GM21526 (cell line): ENCODE results near the gene SLC50A1.

Experiments used
- ATAC-seq: cut with Tn5 transposase; IDR thresholded peaks from one replicate; pipeline ENCODE4 v1.9.1; 2021; ENCODE audit warnings: moderate library complexity; ENCODE audit not compliant: unreplicated experiment, low FRiP score

The SLC50A1 gene, protein sequence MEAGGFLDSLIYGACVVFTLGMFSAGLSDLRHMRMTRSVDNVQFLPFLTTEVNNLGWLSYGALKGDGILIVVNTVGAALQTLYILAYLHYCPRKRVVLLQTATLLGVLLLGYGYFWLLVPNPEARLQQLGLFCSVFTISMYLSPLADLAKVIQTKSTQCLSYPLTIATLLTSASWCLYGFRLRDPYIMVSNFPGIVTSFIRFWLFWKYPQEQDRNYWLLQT

DNA sequence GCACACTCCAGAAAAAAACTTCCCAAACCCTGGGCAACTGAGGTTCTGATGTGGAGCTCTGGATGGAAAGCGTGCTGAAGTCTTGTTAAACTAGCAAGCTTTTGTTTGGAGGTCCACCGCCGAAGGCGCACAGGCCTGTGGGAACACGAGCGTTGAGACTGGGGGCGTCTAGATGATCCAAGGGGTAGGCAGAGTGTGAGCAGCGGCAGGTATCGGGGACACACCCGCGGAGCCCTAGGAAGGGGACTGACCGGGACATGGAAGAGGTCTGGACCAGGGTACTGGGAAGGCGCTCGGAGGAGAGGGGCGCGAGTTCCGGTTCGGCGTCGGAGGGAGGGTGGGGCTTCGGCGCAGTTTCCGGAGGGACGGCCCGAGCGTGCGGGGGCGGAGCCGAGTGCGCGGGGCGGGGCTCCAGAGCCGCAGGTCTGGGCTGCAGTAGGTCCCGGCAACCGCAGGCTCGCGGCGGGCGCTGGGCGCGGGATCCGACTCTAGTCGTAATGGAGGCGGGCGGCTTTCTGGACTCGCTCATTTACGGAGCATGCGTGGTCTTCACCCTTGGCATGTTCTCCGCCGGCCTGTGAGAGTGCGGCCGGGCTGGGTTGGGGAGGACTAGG lies at the start of gene SLC50A1:
SLC50A1 (plus strand) TSS at position 438 of the 614 bp plus-strand sequence; CDS start at position 498, 60 bp downstream.
- ATAC-seq, result peak; percentile 56

- no peak for ATAC-seq
These were observed 49.4 kb upstream of the SLC50A1 start for GRCh38 chr1:155086128-155086741.

- no peak for ATAC-seq
These were observed 48.7 kb upstream of the SLC50A1 start for GRCh38 chr1:155086856-155087535.

DNA sequence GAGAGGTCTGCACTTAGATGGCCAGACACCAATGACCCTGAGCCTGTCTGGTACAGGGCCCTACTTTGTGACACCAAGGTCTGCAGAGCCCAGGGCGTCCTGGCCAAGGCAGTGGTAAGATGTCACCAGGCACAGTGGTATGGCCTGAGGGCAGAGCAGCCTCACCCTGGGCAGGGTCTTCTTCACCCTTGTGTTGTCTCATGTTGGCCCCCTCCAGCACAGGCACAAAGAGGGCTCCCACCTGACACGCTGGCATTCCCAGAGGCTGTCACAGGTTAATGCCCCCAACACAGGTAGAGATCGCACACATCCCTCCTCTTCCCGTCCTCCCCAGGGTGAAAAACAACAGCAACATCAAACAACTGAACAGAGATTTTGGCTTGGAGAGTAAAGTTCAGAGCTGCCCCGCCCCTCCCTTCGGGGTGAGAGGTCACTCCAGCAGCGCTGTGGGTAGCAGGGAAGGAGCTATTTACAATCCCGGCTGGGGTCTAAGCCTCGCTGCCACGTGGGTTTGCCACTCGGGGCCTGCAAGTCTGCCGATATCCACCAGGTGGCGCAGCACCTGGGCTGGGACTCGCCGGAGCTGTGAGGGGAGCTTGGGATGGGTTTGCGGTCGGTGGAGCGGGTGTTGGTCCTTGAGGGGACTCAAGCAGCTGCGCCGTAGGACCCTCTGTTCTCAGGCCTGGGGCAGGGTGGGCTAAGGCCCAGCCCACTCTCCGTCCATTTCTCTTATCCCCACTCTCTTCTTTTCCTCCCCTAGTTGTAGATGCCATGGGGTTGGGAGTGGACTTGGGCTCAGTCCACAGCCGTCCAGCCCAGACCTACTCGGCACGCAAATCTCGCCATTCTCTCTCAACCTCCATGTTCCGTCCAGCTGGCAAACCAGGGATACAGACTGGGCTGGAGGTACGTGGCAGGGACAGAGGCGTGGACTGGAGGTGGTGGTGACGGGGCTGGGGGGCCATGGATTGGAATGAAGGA lies 44.3 kb upstream of the SLC50A1 start:
- no peak for ATAC-seq

DNA sequence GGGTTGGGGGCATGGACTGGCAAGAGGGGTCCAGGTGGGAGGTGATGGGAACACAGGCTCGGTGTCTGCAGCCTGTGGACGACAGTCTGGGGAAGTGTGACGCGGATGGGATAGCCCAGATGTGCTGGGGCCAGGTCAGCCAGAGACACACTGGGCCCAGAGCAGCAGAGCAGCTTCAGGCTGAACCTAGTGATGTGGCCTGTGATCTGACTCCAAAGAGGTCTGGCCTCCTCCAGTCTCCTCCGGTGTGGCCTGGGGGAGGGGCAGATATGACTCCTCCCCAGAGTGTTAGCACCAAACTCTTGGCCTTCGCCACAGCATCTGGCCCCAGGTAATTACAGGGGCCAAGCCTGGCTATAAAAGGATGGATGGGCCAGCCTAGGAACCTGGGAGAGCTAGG lies 43.5 kb upstream of the SLC50A1 start:
- ATAC-seq, result no peak

GRCh38 chr1:155092641-155093040 lies 43.0 kb upstream of the SLC50A1 start:
- ATAC-seq, result no peak

GRCh38 chr1:155093911-155094621 lies 41.6 kb upstream of the SLC50A1 start:
- ATAC-seq, result no peak

DNA sequence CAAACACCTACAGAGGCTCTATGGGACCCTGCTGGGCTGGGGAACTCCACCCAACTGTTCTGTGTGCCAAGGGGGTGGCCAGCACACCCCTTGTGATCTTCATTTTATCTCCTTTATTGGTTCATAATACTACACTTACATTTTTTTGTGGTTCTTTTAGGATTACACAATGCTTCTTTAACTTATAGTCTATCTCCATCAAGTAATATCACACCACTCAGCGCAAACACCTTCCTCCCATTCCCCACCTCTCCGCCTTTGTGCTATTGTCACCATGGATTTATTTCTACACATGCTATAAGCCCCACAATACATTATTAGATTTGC lies 41.1 kb upstream of the SLC50A1 start:
- ATAC-seq, result no peak

GRCh38 chr1:155099331-155099730 lies 36.3 kb upstream of the SLC50A1 start:
- no peak for ATAC-seq

GRCh38 chr1:155103325-155103724 lies 32.3 kb upstream of the SLC50A1 start:
- ATAC-seq, result no peak

DNA sequence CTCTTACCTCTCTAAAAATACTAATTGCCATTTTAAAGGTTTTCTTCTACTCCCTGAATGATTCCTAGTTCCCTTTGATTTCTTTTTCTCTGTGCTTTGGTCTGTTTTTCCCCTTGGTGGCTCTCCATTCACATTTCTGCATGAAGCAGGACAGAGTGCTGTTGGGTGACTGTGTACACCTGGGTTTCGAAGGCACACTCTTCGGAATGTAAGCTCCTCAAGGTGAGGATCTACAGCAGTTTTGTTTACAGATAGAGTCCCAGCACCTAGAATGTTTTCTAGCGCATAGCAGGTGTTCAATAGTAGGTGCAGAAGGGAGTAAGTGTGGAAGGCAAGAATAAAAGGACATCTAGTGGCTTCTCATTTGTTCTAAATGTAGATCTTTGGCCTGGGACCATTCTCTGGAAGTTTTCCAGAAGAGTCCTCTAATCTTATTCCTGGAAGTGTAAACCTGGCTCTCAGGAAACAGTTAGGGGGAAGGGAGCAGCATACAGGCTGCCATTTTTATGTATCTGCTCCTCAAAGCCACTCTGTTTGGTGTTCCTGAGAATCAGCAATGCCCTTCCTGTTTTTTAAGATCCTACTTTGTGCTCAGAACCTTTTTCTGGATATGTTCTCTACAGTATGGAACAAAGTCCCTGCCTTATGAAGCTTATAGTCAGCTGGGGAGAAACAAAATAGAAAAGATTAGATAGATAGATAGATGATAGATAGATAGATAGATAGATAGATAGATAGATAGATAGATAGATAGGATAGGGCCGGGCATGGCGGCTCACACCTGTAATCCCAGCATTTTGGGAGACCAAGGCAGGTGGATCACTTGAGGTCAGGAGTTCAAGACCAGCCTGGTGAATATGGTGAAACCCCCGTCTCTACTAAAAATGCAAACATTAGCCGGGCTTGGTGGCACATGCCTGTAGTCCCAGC lies 30.8 kb upstream of the SLC50A1 start:
- no peak for ATAC-seq

GRCh38 chr1:155105604-155106011 lies 30.0 kb upstream of the SLC50A1 start:
- no peak for ATAC-seq

DNA sequence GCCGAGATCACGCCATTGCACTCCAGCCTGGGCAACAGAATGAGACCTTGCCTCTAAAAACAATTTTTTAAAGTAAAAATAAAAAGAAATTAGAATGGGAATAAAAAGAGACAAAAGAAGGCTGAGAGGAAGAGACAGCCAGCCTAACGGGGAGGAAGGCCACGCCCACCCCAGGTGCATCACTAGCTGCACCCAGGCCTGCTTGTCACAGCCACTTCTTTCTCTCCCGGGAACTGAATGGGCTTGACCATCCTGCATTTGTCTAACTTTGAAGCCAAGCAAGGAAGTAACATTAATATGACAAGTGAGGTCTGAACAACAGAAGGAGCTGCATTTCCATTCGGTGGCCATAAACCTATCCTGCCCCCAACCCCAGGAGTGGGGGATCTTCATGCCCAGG lies 28.8 kb upstream of the SLC50A1 start:
- no peak for ATAC-seq

- ATAC-seq, result no peak
These were observed 28.1 kb upstream of the SLC50A1 start for GRCh38 chr1:155107309-155108264.

- ATAC-seq, result no peak
These were observed 27.4 kb upstream of the SLC50A1 start for GRCh38 chr1:155108296-155108695.

DNA sequence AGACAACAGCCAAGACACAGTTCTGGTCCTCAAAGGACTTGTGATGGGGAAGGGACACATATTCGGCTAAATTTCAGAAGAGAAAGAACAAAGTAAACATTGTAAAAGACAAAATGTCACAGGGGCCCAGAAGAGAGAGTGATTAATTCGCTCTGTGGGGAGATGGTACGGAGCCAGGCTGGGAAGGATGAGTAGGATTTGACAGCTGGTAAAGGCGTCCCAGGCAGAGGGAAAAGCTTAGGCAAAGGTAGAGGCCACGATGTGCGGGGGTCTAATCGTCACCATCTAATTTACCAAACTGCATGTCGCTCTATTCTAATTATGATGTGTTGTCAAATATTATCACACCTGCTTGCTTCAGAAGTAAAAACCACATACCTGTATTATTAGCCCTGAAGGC lies 25.3 kb upstream of the SLC50A1 start:
- ATAC-seq, result no peak

DNA sequence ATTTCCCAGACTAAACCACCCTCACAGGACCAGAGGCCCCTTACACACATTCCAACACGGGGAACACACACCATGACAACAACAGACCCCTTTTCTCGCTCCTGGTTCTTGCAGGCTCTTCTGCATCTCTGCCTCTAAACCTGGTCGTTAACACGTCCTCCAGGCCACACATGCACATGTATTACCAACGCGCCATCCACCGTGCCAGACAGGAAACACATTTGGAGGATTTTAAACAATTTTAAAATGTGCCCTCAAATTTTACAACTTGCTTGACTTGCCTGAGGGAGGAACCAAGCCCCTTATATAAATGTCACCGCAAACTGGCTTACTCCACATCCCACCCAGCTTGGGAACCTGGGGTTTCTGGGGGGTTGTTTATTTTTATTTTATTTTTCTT lies 24.8 kb upstream of the SLC50A1 start:
- no peak for ATAC-seq
